Smooth muscle cell (in vitro differentiated cells): ENCODE results near the gene LEFTY1. TPM values are rescaled to one million over a fixed set of nuclear protein-coding genes. Genes with fewer than 3 reads are reported as not detected.

Experiments used
- DNase-seq: peaks from one replicate; lab custom pipeline; 2025; ENCODE audit not compliant: unreplicated experiment; lab: John Stamatoyannopoulos, UW
- H2AFZ ChIP-seq: fragments of 200-600 bp; sonication (generic); 2 replicates; pipeline ENCODE4 v1.6.0; 2016; ENCODE audit warnings: antibody characterized with exemption, low read depth, mild to moderate bottlenecking
- H3F3A ChIP-seq: fragments of 200-600 bp; sonication (generic); 2 replicates; pipeline ENCODE4 v1.6.0; 2017; ENCODE audit warnings: antibody characterized with exemption, low read depth
- H3K27ac ChIP-seq: fragments of 200-600 bp; sonication (generic); 2 replicates; pipeline ENCODE4 v1.5.1; 2016; ENCODE audit warnings: low read depth, mild to moderate bottlenecking
- H3K27me3 ChIP-seq: fragments of 200-600 bp; sonication (generic); 2 replicates; pipeline ENCODE4 v1.6.1; 2016; ENCODE audit warnings: low read depth, mild to moderate bottlenecking
- H3K36me3 ChIP-seq: fragments of 200-600 bp; sonication (generic); 2 replicates; pipeline ENCODE4 v1.5.1; 2016; ENCODE audit warnings: low read depth
- H3K4me1 ChIP-seq: fragments of 200-600 bp; sonication (generic); 2 replicates; pipeline ENCODE4 v1.5.1; 2016; ENCODE audit warnings: low read depth
- H3K4me2 ChIP-seq: fragments of 200-600 bp; sonication (generic); 2 replicates; pipeline ENCODE4 v1.6.0; 2016; ENCODE audit warnings: mild to moderate bottlenecking
- H3K4me3 ChIP-seq: fragments of 200-600 bp; sonication (generic); 2 replicates; pipeline ENCODE4 v1.5.1; 2016; ENCODE audit warnings: mild to moderate bottlenecking
- H3K79me2 ChIP-seq: fragments of 200-600 bp; sonication (generic); 2 replicates; pipeline ENCODE4 v1.6.0; 2016; ENCODE audit warnings: low read depth, mild to moderate bottlenecking
- H3K9ac ChIP-seq: fragments of 200-600 bp; sonication (generic); 2 replicates; pipeline ENCODE4 v1.6.0; 2016; ENCODE audit warnings: low read depth
- H3K9me3 ChIP-seq: fragments of 200-600 bp; sonication (generic); replicated peaks from 2 replicates; pipeline ENCODE4 v1.5.1; 2016; ENCODE audit warnings: low read depth
- H4K20me1 ChIP-seq: fragments of 200-600 bp; sonication (generic); 2 replicates; pipeline ENCODE4 v1.6.0; 2016; ENCODE audit warnings: low read depth
- WGBS: methylation state at CpG from one replicate; pipeline ENCODE4 v1.1.7; 2016; ENCODE audit warnings: low lambda C conversion rate; 5-methylcytosine and 5-hydroxymethylcytosine counted together
- polyA plus RNA-seq: library from polyadenylated mRNA; unstranded; fragments of >200 nt; fragmentation: Nextera tagmentation; extraction: Ambion mirVana; gene quantifications from 2 replicates; pipeline ENCODE4 v1.2.1, GENCODE V29; 2016
- total RNA-seq: library from RNA; depleted of rRNA; stranded (reverse); fragments of >200 nt; gene quantifications from 2 replicates; pipeline ENCODE4 v1.2.3, GENCODE V29; 2014
- TF ChIP-seq, protein P1 (sequence below): fragments of 200-600 bp; sonication (generic); IDR thresholded peaks from 2 replicates; pipeline ENCODE4 v1.5.1; 2017; ENCODE audit warnings: borderline replicate concordance, mild to moderate bottlenecking, antibody characterized with exemption; ENCODE audit not compliant: insufficient read depth, poor library complexity, severe bottlenecking

LEFTY1 gene
- total and polyA plus RNA-seq, 2 experiments from 2014 or later: not detected

DNA sequence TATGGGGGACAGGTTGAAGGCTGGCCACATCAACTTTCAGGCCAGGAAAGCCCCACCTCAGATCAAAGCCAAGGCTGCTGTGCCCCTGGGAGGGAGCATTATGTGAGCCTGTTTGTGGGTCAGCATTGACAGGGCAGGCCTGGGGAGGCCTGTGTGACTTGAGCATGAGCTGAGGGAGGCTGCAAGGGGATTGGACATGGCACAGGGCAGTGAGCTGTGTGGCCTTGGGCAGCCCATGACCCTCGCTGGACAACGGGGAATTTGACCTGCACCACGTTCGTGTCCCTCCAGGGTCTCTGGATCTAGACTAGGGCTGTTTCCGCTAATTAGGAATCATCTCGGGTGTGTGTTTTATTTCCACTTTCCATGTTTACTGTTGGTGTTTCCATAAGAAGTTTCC is 17.5 kb upstream of the LEFTY1 start:
- Histone ChIP-seq H3K9me3 (no peaks in the 10 kb centered on the region), H3K79me2 (no peaks in the 10 kb centered on the region), H3K36me3 (no peaks in the 10 kb centered on the region), H4K20me1 (no peaks in the 10 kb centered on the region), H3K27me3 (no peaks in the 10 kb centered on the region), H3K9ac (no peak overlapping the region), H3K4me1 (no peaks in the 10 kb centered on the region), H3K4me3 (no peak overlapping the region), H2AFZ (no peak overlapping the region), H3F3A (no peaks in the 10 kb centered on the region), H3K27ac (no peak overlapping the region), H3K4me2 (no peak overlapping the region)
- DNase-seq: no peak
- TF ChIP-seq, protein P1, sequence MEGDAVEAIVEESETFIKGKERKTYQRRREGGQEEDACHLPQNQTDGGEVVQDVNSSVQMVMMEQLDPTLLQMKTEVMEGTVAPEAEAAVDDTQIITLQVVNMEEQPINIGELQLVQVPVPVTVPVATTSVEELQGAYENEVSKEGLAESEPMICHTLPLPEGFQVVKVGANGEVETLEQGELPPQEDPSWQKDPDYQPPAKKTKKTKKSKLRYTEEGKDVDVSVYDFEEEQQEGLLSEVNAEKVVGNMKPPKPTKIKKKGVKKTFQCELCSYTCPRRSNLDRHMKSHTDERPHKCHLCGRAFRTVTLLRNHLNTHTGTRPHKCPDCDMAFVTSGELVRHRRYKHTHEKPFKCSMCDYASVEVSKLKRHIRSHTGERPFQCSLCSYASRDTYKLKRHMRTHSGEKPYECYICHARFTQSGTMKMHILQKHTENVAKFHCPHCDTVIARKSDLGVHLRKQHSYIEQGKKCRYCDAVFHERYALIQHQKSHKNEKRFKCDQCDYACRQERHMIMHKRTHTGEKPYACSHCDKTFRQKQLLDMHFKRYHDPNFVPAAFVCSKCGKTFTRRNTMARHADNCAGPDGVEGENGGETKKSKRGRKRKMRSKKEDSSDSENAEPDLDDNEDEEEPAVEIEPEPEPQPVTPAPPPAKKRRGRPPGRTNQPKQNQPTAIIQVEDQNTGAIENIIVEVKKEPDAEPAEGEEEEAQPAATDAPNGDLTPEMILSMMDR: no peak
- 92% methylated on average over 6 of the region's 6 CpGs for WGBS

DNA sequence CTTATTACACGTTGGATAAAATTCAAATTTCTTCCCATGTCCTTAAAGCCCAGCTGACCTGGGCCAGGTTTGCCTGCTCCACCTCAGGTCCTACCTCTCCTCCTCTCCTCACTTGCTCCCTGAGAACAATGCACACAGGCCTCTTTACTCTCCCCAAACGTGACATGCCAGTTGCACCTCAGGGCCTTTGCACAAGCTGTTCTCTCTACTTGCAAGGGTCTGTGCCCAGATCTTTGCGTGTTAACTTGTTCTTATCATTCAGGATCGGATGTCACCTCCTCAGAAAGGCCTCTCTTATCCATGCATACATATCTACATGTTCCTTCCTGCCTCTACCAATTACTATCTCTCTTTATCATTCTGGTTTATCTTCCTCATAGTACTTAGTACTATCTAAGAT is 14.7 kb upstream of the LEFTY1 start:
- Histone ChIP-seq H3K9ac (no peak overlapping the region), H2AFZ (no peak overlapping the region), H4K20me1 (no peaks in the 10 kb centered on the region), H3K4me3 (no peak overlapping the region), H3K27me3 (no peaks in the 10 kb centered on the region), H3K4me1 (peaks cover 8% of the 10 kb centered on the region), H3K79me2 (no peaks in the 10 kb centered on the region), H3K36me3 (no peaks in the 10 kb centered on the region), H3K27ac (no peak overlapping the region), H3F3A (no peaks in the 10 kb centered on the region), H3K4me2 (no peak overlapping the region), H3K9me3 (no peaks in the 10 kb centered on the region)
- WGBS: 83% methylated on average over 4 of the region's 4 CpGs
- TF ChIP-seq, protein P1: no peak
- no peak for DNase-seq

DNA sequence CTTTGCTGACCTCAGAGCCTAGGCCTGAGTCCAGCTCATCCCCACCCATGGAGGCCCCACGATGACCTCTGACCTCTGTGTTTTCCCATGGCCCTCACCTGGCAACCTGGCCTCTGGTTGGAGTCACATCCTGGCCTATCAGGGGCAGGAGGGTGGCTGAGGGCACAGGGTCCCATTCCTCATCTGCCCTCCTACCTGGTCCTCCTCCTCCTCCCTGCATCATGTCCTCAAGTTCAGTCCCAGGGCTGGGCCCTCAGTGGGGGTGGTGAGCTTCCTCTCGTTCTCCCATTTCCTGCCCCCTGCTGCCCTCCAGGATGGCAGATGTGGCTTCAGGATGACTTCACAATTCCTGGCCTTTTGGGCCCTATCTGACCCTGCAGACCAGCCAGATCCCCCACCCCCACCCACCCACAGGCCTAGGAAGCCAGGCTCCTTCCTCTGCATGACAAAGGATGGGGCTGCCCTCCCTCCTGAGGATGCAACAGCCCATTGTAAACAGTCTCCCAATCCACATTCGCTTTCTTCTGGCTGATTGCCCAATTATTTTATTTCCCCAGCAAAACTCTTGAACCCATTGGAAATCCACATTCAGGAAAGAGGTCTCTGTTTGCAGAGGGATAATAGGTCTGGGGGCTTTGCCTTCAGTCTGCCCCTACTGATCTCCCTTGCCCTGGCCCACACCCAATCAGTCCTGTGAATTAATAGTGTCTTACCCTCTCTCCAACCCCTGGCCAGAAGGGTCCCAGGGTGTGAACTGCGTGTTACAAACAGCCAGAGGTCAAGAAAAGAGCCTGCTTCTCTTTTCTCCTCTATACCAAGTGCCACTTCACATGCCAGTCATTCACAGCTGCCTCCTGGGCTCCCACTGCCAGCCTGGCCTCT is 10.3 kb upstream of the LEFTY1 start:
- TF ChIP-seq, protein P1: no peak
- H3K4me2 ChIP-seq: no peak overlapping the region
- peaks cover 8% of the 10 kb centered on the region for H3K4me1 ChIP-seq
- no peaks in the 10 kb centered on the region for H3F3A ChIP-seq
- H3K79me2 ChIP-seq: no peaks in the 10 kb centered on the region
- no peaks in the 10 kb centered on the region for H3K36me3 ChIP-seq
- H3K27ac ChIP-seq: no peak overlapping the region
- H3K9ac ChIP-seq: no peak overlapping the region
- H3K4me3 ChIP-seq: no peak overlapping the region
- DNase-seq: no peak
- no peaks in the 10 kb centered on the region for H3K9me3 ChIP-seq
- H4K20me1 ChIP-seq: no peaks in the 10 kb centered on the region
- no peak overlapping the region for H2AFZ ChIP-seq
- WGBS: 25% methylated on average over 4 of the region's 4 CpGs
- H3K27me3 ChIP-seq: no peaks in the 10 kb centered on the region
